MCF 10A (cell line): ENCODE measurements around the gene FICD. TPM values are rescaled to one million over a fixed set of nuclear protein-coding genes. Genes with fewer than 3 reads are reported as not detected.

Experiments
- BruUV-seq: library from RNA; stranded (reverse); fragments of 400-500 nt; replicated peaks from 2 replicates; lab custom pipeline; 2021; lab: Mats Ljungman, UMichigan
- CTCF ChIA-PET: fragments of 300-600 bp; sonication (Branson Sonifier 250); formaldehyde crosslinking; extraction: SDS; loops from one replicate; lab custom pipeline; 2021; ENCODE audit warnings: antibody characterized with exemption, inconsistent platforms; lab: Yijun Ruan, JAX
- POLR2A ChIA-PET: fragments of 300-600, 350-650 bp; sonication (Branson Sonifier 250); formaldehyde crosslinking; extraction: SDS; loops from one replicate; lab custom pipeline; 2020; ENCODE audit warnings: antibody characterized with exemption, inconsistent platforms; lab: Yijun Ruan, JAX
- DNase-seq: peaks from one replicate; pipeline ENCODE4 v3.0.0-alpha.2; 2018; ENCODE audit not compliant: unreplicated experiment
- H3K27ac Mint-ChIP-seq: one replicate; pipeline ENCODE4 v1.8.0; 2022; ENCODE audit warnings: mild to moderate bottlenecking, low read depth, mixed read lengths; ENCODE audit not compliant: unreplicated experiment
- H3K27me3 Mint-ChIP-seq: one replicate; pipeline ENCODE4 v1.8.0; 2022; ENCODE audit warnings: mixed read lengths; ENCODE audit not compliant: insufficient read depth, unreplicated experiment
- H3K36me3 Mint-ChIP-seq: one replicate; pipeline ENCODE4 v1.8.0; 2022; ENCODE audit warnings: mild to moderate bottlenecking, moderate library complexity, mixed read lengths; ENCODE audit not compliant: insufficient read depth, unreplicated experiment
- H3K4me1 Mint-ChIP-seq: one replicate; pipeline ENCODE4 v1.8.0; 2022; ENCODE audit warnings: mixed read lengths; ENCODE audit not compliant: insufficient read depth, unreplicated experiment
- H3K4me3 Mint-ChIP-seq: one replicate; pipeline ENCODE4 v1.8.0; 2022; ENCODE audit warnings: mild to moderate bottlenecking, moderate library complexity, mixed read lengths; ENCODE audit not compliant: unreplicated experiment
- H3K9me3 Mint-ChIP-seq: one replicate; pipeline ENCODE4 v1.8.0; 2022; ENCODE audit warnings: mixed read lengths; ENCODE audit not compliant: unreplicated experiment
- CTCF ChIP-seq: fragments of 200-600 bp; IDR thresholded peaks from one replicate; pipeline ENCODE4 v1.8.0; 2022; ENCODE audit warnings: antibody characterized with exemption, mild to moderate bottlenecking; ENCODE audit not compliant: unreplicated experiment
- intact Hi-C: fragments of 100-400 bp; cut with micrococcal nuclease; formaldehyde crosslinking; loops from 2 replicates; pipeline ENCODE4 v1.14.1; 2022
- total RNA-seq: library from RNA; stranded (reverse); gene quantifications from 2 replicates; pipeline ENCODE4 v1.2.3, GENCODE V29; 2022

Gene FICD
- total RNA-seq, 1 experiment from 2014 or later = 15.2 TPM

GRCh38 chr12:108561852-108562347, 46.8 kb downstream of the FICD start:
- intact Hi-C loops = loop anchor here (2.0 to 5.0 kb wide), 3 partner anchors 170 to 389 kb away; partner anchors contain the start of gene CORO1C
- no peaks in the 10 kb centered on the region for H3K9me3 Mint-ChIP-seq
- TF ChIP-seq CTCF = no peak
- peaks cover 27% of the 10 kb centered on the region for H3K4me1 Mint-ChIP-seq
- DNase-seq = no peak
- ChIA-PET POLR2A (interaction anchor here (0.6 to 8.3 kb wide), 34 partner anchors 8 to 816 kb away, joined by 3 to 105 read pairs (median 5); partner anchors contain the start of genes ALKBH2, CORO1C, SSH1 and USP30), CTCF (interaction anchor here (1.1 to 14.4 kb wide), 4 partner anchors 56 to 538 kb away, joined by 3 to 274 read pairs (median 6); no protein-coding TSS in a partner anchor)
- no peaks in the 10 kb centered on the region for H3K27me3 Mint-ChIP-seq
- no TSS peak for BruUV-seq
- peak overlapping the region; percentile 99 for H3K27ac Mint-ChIP-seq
- peak overlapping the region; percentile 96 for H3K4me3 Mint-ChIP-seq
- H3K36me3 Mint-ChIP-seq = peaks cover 46% of the 10 kb centered on the region

GRCh38 chr12:108562348-108563135, 47.5 kb downstream of the FICD start, which contains the start of gene ISCU:
TSS of gene ISCU (plus strand) at chr12:108562596. CDS start at chr12:108562623, 27 bp downstream.
- peak within 1 kb of the TSS; percentile 96 for H3K4me3 Mint-ChIP-seq
- TF ChIP-seq CTCF = no peak
- H3K27ac Mint-ChIP-seq = peak within 1 kb of the TSS; percentile 99
- H3K36me3 Mint-ChIP-seq = peaks cover 53% of the 10 kb centered on the region
- no peaks in the 10 kb centered on the region for H3K9me3 Mint-ChIP-seq
- POLR2A ChIA-PET = interaction anchor here (0.6 to 8.3 kb wide), 33 partner anchors 9 to 1020 kb away, joined by 3 to 105 read pairs (median 4); partner anchors contain the start of genes ALKBH2, CORO1C and SSH1
- no TSS peak for BruUV-seq
- H3K27me3 Mint-ChIP-seq = no peaks in the 10 kb centered on the region
- DNase-seq = peak; percentile 98
- peaks cover 22% of the 10 kb centered on the region for H3K4me1 Mint-ChIP-seq
- intact Hi-C loops = loop anchor here (1.0 to 5.0 kb wide), 7 partner anchors 56 to 531 kb away; partner anchors contain the start of genes ALKBH2 and CORO1C
- CTCF ChIA-PET = interaction anchor here (0.6 to 14.4 kb wide), 8 partner anchors 21 to 540 kb away, joined by 3 to 274 read pairs (median 4); no protein-coding TSS in a partner anchor

GRCh38 chr12:108563136-108563803, 48.2 kb downstream of the FICD start:
- no peaks in the 10 kb centered on the region for H3K27me3 Mint-ChIP-seq
- BruUV-seq = no TSS peak
- intact Hi-C loops = loop anchor here (1.0 to 5.0 kb wide), 7 partner anchors 55 to 530 kb away; partner anchors contain the start of genes ALKBH2 and CORO1C
- peak overlapping the region; percentile 96 for H3K4me3 Mint-ChIP-seq
- H3K27ac Mint-ChIP-seq = peak overlapping the region; percentile 79
- CTCF ChIA-PET = interaction anchor here (0.6 to 14.4 kb wide), 20 partner anchors 14 to 645 kb away, joined by 3 to 274 read pairs (median 4); no protein-coding TSS in a partner anchor
- POLR2A ChIA-PET = interaction anchor here (0.6 to 8.3 kb wide), 21 partner anchors 14 to 1019 kb away, joined by 3 to 105 read pairs (median 5); partner anchors contain the start of genes ALKBH2 and SSH1
- peak; percentile 84 for TF ChIP-seq CTCF
- H3K4me1 Mint-ChIP-seq = peaks cover 19% of the 10 kb centered on the region
- peak; percentile 93 for DNase-seq
- no peaks in the 10 kb centered on the region for H3K9me3 Mint-ChIP-seq
- H3K36me3 Mint-ChIP-seq = peaks cover 57% of the 10 kb centered on the region
